IgD-negative memory B cell (primary cell): Measurements from ENCODE around the gene INTS6. TPM values are rescaled to one million over a fixed set of nuclear protein-coding genes. Genes with fewer than 3 reads are reported as not detected.

Experiments
- H3K27ac Mint-ChIP-seq, 3 donors: one replicate each; pipeline ENCODE4 v1.8.0; 2020 to 2022; ENCODE audit warnings: mild to moderate bottlenecking in 3 of 3, mixed read lengths in 3 of 3, moderate library complexity in 1 of 3
- H3K27me3 Mint-ChIP-seq: one replicate; pipeline ENCODE4 v1.8.0; 2021; ENCODE audit warnings: mixed read lengths
- H3K36me3 Mint-ChIP-seq: one replicate; pipeline ENCODE4 v1.8.0; 2020; ENCODE audit warnings: mild to moderate bottlenecking, mixed read lengths
- H3K4me1 Mint-ChIP-seq, 3 donors: one replicate each; pipeline ENCODE4 v1.8.0; 2020 to 2022; ENCODE audit warnings: mixed read lengths in 3 of 3, mild to moderate bottlenecking in 1 of 3
- H3K4me3 Mint-ChIP-seq, 4 donors: one replicate each; pipeline ENCODE4 v1.8.0; 2020 to 2022; ENCODE audit warnings: mild to moderate bottlenecking in 4 of 4, mixed read lengths in 4 of 4, moderate library complexity in 3 of 4
- H3K9me3 Mint-ChIP-seq, 3 donors: one replicate each; pipeline ENCODE4 v1.8.0; 2020 to 2021; ENCODE audit warnings: mixed read lengths in 3 of 3, mild to moderate bottlenecking in 1 of 3
- polyA plus RNA-seq: library from polyadenylated mRNA; unstranded; fragments of 300-500 nt; fragmentation: Illumina TruSeq; gene quantifications from one replicate; pipeline ENCODE4 v1.2.3, GENCODE V29; 2021

Gene INTS6
- polyA plus RNA-seq, 1 donor from 2014 or later: 21.1 TPM

DNA sequence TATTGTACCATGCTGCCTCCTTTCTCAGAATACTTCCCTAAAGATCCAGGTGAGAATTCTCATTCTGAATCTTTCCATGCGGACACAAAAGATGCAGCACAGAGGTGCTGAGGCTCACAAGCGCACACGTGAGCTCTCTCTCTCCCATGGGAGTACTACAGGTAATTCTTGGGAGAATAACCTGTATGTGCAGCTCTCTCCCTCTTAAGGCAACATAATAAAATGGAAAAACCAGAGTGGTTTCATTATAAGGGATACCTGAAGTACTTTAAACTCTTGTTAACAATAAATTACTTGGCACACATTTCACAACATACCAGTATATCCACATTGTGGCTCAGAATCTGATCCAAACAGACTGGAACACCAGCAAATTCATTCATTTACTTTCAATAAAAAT is 40.4 kb downstream of the INTS6 start:
- Mint-ChIP-seq H3K9me3 (peaks cover 0 to 1% (median 0%) of the 10 kb centered on the region in 3 donors), H3K27ac (no peak overlapping the region), H3K27me3 (no peaks in the 10 kb centered on the region), H3K4me3 (peak overlapping the region in 1 of 4 donors; percentile 2), H3K4me1 (peaks cover 23 to 37% (median 28%) of the 10 kb centered on the region in 3 donors), H3K36me3 (peaks cover 12% of the 10 kb centered on the region)

DNA sequence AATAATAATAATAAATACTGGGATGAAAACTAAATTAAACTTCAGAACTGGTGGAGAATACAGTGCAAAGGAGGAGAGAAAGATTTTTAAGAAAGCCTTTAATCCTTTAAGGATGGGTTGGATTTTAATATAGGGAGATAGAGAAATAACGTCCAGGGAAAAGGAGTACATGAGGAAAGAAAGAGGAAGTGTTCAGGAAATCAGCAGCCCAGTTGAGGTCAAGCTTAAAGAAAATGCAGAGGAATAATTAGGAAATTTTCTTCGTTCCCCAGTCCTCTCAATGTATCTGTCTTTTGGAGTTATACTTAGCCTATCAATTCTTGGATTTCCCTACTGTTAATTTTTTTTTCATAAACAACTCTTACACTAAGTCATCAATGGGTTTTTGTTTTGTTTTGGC is 47.7 kb downstream of the INTS6 start:
- Mint-ChIP-seq H3K4me3 (no peak overlapping the region), H3K9me3 (no peaks in the 10 kb centered on the region), H3K27ac (no peak overlapping the region), H3K27me3 (no peaks in the 10 kb centered on the region), H3K36me3 (peaks cover 12% of the 10 kb centered on the region), H3K4me1 (peaks cover 17 to 37% (median 28%) of the 10 kb centered on the region in 3 donors)

DNA sequence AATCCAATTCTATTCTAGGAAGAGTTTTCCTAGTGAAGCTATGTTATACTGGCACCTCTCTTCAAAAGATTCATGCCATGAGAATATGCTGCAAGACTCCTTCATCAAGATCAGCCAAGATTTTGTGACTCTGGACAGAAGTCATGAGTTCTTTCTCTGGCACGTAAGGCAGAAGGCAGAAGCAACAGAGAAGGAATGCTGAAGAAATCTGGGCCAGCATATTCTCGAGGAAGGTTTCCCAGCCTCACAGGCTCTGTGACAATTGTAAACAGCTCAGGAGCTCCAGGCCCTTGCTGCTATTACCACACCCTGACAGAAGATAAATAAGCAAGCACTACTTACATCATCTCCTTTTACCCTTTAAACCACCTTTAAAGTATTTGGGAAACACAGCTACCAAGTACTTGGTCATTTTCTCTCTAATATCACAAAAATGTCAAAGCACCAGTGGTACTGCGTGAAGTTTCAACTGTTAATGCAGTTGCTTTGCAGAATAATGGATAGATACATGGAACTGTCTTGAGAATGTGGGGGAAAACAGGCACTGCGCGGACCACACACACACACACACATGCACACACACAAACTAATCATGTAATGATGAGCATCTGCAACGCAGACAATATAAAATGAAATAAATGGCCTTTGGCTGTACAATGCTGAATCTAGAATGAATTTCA is 55.4 kb downstream of the INTS6 start:
- no peak overlapping the region for H3K27ac Mint-ChIP-seq
- no peaks in the 10 kb centered on the region for H3K27me3 Mint-ChIP-seq
- H3K36me3 Mint-ChIP-seq: peaks cover 13% of the 10 kb centered on the region
- no peaks in the 10 kb centered on the region for H3K9me3 Mint-ChIP-seq
- no peak overlapping the region for H3K4me3 Mint-ChIP-seq
- peaks cover 21 to 24% (median 22%) of the 10 kb centered on the region in 3 donors for H3K4me1 Mint-ChIP-seq

DNA sequence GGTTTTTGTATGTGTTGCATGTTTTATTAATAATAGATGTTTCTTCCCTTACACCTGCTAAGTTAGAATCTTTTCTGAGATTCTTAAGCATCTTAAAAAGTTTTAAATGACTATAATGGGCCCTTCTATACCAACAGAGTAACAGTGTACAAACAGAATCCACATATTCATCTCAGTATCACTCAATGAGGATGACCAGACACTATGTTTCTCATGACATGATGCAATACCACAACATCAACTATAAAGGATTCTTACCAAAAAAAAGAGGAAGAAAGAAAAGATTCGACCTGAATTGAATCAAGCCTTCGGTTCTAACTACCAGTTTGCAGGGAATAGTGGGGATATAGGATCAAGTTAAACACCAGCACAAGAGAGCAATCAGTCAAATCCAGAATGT is 56.5 kb downstream of the INTS6 start:
- Mint-ChIP-seq H3K4me3 (no peak overlapping the region), H3K27me3 (no peaks in the 10 kb centered on the region), H3K9me3 (no peaks in the 10 kb centered on the region), H3K27ac (peak overlapping the region in 1 of 3 donors; percentile 1), H3K4me1 (peaks cover 19 to 22% (median 21%) of the 10 kb centered on the region in 3 donors), H3K36me3 (peaks cover 9% of the 10 kb centered on the region)

DNA sequence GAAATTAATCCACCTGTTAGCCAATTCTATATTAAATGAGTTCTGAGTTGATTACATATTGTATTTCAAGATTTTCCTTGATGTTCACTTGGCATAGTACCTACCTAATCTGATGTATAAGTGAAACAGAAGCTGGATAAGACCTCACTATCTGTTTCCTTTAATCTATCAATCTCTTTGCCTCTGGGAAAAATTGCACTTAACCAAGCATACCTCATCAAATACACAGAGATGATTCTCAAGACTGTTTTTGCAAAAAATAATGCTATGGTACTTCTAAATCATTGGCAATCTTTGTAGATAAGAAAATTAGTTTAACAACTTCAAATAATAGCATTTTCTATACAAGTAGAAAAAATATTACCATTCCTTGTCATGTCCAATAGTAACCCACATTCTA is 58.1 kb downstream of the INTS6 start:
- H3K9me3 Mint-ChIP-seq: no peaks in the 10 kb centered on the region
- no peaks in the 10 kb centered on the region for H3K27me3 Mint-ChIP-seq
- peaks cover 13 to 21% (median 21%) of the 10 kb centered on the region in 3 donors for H3K4me1 Mint-ChIP-seq
- no peak overlapping the region for H3K27ac Mint-ChIP-seq
- peaks cover 8% of the 10 kb centered on the region for H3K36me3 Mint-ChIP-seq
- H3K4me3 Mint-ChIP-seq: no peak overlapping the region

DNA sequence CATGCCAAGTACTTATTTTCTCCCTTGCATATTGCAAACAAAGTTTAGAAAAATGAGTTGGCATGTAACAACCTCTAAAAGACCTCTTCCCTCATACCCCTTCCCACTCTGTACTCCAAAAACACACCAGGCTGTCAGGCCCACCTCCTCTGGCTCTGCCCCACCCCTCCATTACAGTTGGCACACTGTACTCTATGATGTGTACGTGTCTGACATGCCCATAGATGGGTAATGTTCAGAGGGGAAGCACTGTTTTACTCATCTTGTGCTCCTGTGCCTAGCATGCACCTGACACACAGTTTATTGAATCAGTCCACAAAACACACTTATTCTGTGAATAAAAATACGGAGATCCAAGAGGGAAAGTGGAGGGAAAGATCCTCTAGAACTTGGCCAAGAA is 67.7 kb downstream of the INTS6 start:
- Mint-ChIP-seq H3K27me3 (no peaks in the 10 kb centered on the region), H3K27ac (no peak overlapping the region), H3K36me3 (peaks cover 8% of the 10 kb centered on the region), H3K4me1 (peaks cover 0 to 6% (median 3%) of the 10 kb centered on the region in 3 donors), H3K9me3 (no peaks in the 10 kb centered on the region), H3K4me3 (no peak overlapping the region)

DNA sequence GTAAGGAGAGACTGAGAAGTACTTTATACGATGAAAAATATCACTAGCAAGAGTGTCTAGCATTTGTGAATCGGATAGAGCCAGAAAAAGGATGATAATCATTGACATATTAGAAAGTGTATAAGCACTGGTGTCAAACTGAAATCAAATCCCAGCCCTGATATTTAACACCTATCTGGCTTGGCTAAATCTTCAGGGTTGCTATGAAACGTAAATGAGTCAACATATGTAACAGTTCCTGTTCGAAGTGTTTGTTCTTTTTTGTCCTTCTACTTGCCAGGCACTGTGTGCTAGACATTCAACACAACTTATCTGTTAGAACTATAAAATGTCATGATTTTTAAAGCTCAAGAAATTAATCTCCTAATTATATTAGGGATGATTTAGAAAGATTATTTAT is 72.6 kb downstream of the INTS6 start:
- Mint-ChIP-seq H3K9me3 (no peaks in the 10 kb centered on the region), H3K36me3 (peaks cover 9% of the 10 kb centered on the region), H3K4me3 (no peak overlapping the region), H3K27me3 (no peaks in the 10 kb centered on the region), H3K27ac (no peak overlapping the region), H3K4me1 (no peaks in the 10 kb centered on the region)

DNA sequence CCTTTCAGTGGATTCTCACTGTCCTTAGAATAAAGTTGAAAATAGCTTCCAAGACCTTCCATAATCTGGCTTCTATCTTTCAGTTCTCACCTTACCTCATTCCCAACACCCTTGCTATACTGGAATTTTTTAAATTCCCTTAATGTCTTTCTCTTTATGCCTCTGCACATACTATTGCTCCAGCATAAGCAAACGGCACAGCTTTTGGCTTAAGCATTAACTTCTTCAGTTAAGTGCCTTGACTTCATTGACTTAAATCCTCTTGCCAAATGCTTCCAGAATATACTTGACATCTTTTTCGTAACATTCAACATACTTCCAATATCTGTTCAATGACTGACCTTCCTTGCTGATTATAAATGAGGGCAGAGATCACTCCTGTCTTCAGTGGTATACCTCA is 79.4 kb downstream of the INTS6 start:
- Mint-ChIP-seq H3K27me3 (no peaks in the 10 kb centered on the region), H3K9me3 (no peaks in the 10 kb centered on the region), H3K27ac (no peak overlapping the region), H3K4me1 (no peaks in the 10 kb centered on the region), H3K4me3 (no peak overlapping the region), H3K36me3 (peaks cover 9% of the 10 kb centered on the region)

DNA sequence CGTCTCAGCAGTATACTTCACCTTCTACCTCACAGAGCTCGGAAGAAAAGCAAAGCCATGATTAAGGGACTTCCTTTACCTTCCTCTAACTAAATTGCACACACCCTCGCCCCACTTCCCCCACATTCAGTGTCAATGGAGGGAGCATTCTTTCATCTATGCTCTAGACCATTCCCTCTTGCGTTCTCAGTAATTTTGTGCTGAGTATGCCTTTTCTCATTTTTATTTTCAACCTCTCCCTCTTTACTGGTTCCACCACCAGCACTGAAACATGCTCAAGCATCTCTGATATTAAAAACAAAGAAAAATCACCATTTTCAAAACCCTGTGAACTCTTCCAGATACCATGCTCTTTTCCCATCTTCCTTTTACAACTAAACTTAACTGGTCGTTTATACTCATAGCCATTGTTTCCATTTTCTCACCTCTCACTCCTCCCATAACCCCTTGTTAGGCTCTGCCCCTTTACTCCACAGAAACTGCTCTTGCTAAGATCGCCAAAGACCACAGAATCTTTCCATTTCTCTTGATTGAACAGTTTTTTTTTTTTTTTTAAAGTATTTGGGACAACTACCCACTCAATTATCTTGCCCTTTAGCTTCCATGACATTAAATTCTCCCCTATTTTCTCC is 81.0 kb downstream of the INTS6 start:
- Mint-ChIP-seq H3K4me1 (no peaks in the 10 kb centered on the region), H3K4me3 (no peak overlapping the region), H3K36me3 (peaks cover 6% of the 10 kb centered on the region), H3K9me3 (no peaks in the 10 kb centered on the region), H3K27ac (no peak overlapping the region), H3K27me3 (no peaks in the 10 kb centered on the region)

DNA sequence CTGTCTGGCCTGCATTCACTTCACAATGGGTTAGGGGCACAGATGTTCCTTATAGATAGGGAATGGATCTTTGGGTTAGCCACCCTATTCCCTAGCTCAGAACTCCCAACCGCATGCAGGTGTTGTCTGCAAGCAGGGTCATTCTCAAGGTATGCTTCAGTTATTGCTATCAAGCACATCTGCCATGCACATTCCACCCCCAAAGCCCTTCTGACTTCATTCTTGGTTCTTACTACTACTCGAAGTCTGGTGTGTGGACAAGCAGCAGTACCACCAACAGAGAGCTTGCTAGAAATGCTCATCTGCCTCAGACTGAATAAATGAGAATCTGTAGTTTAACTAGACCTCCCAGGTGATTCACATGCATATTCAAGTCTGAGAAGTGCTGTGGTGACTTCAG is 82.0 kb downstream of the INTS6 start:
- H3K27me3 Mint-ChIP-seq: no peaks in the 10 kb centered on the region
- no peak overlapping the region for H3K4me3 Mint-ChIP-seq
- no peak overlapping the region for H3K27ac Mint-ChIP-seq
- H3K4me1 Mint-ChIP-seq: peaks cover 0 to 2% (median 0%) of the 10 kb centered on the region in 3 donors
- no peaks in the 10 kb centered on the region for H3K9me3 Mint-ChIP-seq
- peaks cover 9% of the 10 kb centered on the region for H3K36me3 Mint-ChIP-seq

DNA sequence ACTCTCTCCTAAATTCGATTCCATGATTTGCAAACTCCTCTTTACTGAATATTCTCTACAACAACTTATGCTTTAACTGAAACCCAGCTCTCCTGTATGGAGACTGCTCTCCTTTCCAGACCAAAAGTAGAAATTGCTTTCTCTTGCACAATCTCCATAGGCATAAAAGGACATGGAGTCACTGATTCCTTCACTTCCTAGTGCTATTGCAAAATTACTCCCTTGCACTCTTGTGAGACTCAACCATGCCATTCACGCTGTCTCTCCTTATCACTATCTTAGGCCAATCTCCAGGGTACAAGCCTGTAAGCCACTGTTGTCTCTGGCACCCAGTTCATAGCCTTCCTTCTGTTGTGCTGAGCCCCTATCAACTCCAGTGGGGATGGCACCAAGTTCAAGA is 82.7 kb downstream of the INTS6 start:
- Mint-ChIP-seq H3K27me3 (no peaks in the 10 kb centered on the region), H3K27ac (no peak overlapping the region), H3K9me3 (no peaks in the 10 kb centered on the region), H3K4me3 (no peak overlapping the region), H3K4me1 (peaks cover 0 to 2% (median 0%) of the 10 kb centered on the region in 3 donors), H3K36me3 (peaks cover 9% of the 10 kb centered on the region)

DNA sequence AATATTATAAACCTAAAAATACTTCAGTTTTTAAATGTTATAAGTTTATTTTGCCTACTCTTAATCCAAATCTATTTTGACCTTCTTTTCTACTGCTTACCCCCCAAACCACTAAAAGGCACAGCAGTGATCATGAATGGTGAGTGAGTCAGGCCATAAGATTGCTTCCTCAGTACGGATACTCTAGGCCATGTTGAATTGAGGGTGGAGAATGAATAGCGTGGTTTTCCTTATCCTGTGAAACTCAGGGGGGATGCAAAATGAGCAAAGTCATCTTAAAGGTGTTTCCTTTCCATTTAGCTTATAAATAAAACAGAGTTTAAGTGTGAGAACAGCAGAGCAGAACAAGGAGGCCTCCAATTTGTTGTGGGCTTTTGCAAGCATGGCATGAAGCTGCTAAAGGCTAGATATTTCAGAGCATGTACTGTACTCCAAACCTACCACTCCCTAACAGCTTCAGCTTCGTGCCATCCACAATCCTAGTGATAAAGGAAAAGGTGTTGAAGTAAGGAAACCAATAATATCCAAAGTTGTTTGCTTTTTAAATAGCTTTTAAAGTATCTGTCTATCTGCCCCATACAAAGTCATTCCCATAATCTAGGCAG is 88.3 kb downstream of the INTS6 start:
- peaks cover 9% of the 10 kb centered on the region for H3K36me3 Mint-ChIP-seq
- no peaks in the 10 kb centered on the region for H3K27me3 Mint-ChIP-seq
- peaks cover 0 to 4% (median 0%) of the 10 kb centered on the region in 3 donors for H3K4me1 Mint-ChIP-seq
- no peak overlapping the region for H3K4me3 Mint-ChIP-seq
- H3K27ac Mint-ChIP-seq: peak overlapping the region in 1 of 3 donors; percentile 47
- no peaks in the 10 kb centered on the region for H3K9me3 Mint-ChIP-seq

DNA sequence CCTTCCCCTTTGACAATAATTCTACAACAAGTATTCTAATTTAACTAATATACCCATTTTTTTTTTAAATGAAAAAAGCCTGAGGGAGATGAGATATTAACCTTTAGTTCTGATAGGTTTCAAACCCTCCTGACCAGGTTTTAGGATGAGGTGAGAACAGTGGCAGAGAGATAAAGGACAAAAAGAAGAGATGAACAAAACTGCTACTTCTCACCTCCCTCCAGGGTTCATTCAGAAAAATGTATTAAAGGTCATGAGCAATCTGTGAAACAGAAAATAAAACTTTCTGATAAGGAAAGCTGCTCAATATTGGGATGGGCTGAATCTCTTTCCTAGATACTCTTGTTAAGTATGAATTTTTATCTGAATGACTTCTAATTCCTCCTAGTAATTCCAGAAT is 89.2 kb downstream of the INTS6 start:
- Mint-ChIP-seq H3K27ac (no peak overlapping the region), H3K27me3 (no peaks in the 10 kb centered on the region), H3K36me3 (peaks cover 9% of the 10 kb centered on the region), H3K4me1 (peaks cover 0 to 4% (median 0%) of the 10 kb centered on the region in 3 donors), H3K4me3 (no peak overlapping the region), H3K9me3 (no peaks in the 10 kb centered on the region)

DNA sequence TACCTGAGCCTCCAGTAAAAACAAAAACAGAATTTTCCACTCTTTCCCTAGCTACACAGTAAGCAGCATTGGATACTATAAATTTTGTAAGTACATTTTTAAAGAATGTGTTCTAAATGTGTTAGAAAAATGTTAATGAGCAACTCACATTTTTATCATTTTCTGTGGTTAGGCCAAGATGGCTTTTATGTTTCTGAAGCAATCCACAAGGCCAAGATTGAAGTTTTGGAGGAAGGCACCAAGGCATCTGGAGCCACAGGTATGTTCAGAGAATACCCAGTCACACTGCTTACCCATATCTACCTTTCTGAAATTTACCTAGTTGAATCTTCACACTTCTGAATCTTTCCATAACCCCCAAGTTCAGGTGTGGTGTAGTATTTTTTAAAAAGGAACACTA is 91.7 kb downstream of the INTS6 start:
- Mint-ChIP-seq H3K9me3 (no peaks in the 10 kb centered on the region), H3K27me3 (no peaks in the 10 kb centered on the region), H3K27ac (no peak overlapping the region), H3K4me3 (no peak overlapping the region), H3K4me1 (peaks cover 0 to 2% (median 0%) of the 10 kb centered on the region in 3 donors), H3K36me3 (peaks cover 7% of the 10 kb centered on the region)

DNA sequence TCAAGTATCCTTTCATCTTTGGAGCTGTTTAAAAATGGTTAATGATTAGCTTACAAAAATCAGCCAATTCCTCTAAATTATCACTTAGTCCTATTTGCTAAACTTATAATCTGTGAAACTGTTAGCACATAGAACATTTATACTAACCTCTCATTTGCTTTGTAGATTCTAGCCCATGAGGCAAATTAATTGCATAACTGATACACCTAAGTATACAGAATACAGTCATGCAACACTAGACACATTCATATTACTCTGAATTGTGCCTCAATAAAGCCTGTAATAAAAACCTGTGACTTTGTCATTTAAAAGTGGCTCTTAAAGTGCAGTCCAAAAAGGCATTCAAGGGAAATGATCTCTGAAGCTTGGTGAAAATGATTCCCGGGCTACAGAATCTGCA is 92.3 kb downstream of the INTS6 start:
- Mint-ChIP-seq H3K4me3 (no peak overlapping the region), H3K4me1 (peaks cover 0 to 2% (median 0%) of the 10 kb centered on the region in 3 donors), H3K27ac (no peak overlapping the region), H3K27me3 (no peaks in the 10 kb centered on the region), H3K9me3 (no peaks in the 10 kb centered on the region), H3K36me3 (peaks cover 6% of the 10 kb centered on the region)

DNA sequence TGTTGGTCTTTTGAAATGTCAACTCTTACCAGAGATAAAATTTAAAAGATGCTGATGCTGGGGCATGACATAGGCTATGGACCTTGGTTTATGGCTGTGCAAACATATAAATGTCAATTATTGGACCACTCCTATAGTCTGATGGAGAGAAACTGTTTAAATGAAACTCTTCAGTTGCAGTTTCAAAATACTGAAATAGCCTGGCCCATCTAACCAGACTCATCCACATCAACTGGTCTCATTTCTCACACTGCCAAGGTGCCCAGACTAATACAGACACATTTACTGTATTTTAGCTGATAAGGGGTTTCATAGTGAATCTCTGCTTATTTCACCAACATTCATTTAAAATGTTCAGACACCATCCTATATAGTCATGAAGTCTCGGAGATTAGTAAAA is 93.5 kb downstream of the INTS6 start:
- Mint-ChIP-seq H3K4me3 (no peak overlapping the region), H3K27me3 (no peaks in the 10 kb centered on the region), H3K36me3 (peaks cover 4% of the 10 kb centered on the region), H3K27ac (no peak overlapping the region), H3K9me3 (no peaks in the 10 kb centered on the region), H3K4me1 (peaks cover 0 to 2% (median 0%) of the 10 kb centered on the region in 3 donors)
